ENCODE measurements around the gene VWC2L.

GRCh38 chr2:214367171-214367570 is 43.7 kb upstream of the VWC2L start:
- TF ChIP-seq CTCF (IDR thresholded peaks at IDR 0.05), result no peak
- TF ChIP-seq IRF1 (CRISPR knock-in tag; IDR thresholded peaks at IDR 0.05), result no peak
- TF ChIP-seq FOXJ3 (CRISPR knock-in tag; IDR thresholded peaks at IDR 0.05; ENCODE audit: borderline replicate concordance), result no peak
